PC-9 (cell line): ENCODE data around the gene PLCD4.

Experiments
- EZH2 ChIP-seq: fragments of 200-600 bp; sonication (generic); IDR thresholded peaks from 2 replicates; pipeline ENCODE4 v1.8.0; 2017; ENCODE audit warnings: antibody characterized with exemption, low read depth
- TF ChIP-seq, protein P1 (sequence below): fragments of 200-600 bp; sonication (generic); conservative IDR thresholded peaks from 2 replicates; pipeline ENCODE4 v1.6.1; 2017; ENCODE audit warnings: mixed run types, antibody characterized with exemption, mild to moderate bottlenecking, moderate library complexity

DNA sequence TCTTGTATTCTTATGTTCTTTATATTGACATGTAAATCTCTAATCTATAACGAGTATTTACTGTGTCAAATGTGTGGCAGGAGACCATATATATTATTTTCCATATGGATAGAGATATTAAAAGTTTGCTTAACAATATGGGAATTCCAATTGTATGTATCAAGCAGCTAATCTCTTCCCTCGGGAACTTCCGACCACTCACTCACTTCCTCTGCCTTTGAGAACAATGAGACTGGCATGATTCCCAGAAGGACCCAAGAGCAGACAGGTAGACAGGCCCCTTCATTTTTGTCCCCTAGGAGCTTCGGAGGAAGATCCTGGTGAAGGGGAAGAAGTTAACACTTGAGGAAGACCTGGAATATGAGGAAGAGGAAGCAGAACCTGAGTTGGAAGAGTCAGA is 24.1 kb downstream of the PLCD4 start:
- TF ChIP-seq, protein P1, sequence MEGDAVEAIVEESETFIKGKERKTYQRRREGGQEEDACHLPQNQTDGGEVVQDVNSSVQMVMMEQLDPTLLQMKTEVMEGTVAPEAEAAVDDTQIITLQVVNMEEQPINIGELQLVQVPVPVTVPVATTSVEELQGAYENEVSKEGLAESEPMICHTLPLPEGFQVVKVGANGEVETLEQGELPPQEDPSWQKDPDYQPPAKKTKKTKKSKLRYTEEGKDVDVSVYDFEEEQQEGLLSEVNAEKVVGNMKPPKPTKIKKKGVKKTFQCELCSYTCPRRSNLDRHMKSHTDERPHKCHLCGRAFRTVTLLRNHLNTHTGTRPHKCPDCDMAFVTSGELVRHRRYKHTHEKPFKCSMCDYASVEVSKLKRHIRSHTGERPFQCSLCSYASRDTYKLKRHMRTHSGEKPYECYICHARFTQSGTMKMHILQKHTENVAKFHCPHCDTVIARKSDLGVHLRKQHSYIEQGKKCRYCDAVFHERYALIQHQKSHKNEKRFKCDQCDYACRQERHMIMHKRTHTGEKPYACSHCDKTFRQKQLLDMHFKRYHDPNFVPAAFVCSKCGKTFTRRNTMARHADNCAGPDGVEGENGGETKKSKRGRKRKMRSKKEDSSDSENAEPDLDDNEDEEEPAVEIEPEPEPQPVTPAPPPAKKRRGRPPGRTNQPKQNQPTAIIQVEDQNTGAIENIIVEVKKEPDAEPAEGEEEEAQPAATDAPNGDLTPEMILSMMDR, result no peak
- TF ChIP-seq EZH2, result no peak
